ENCODE data around the gene THSD4.

The THSD4 gene

DNA sequence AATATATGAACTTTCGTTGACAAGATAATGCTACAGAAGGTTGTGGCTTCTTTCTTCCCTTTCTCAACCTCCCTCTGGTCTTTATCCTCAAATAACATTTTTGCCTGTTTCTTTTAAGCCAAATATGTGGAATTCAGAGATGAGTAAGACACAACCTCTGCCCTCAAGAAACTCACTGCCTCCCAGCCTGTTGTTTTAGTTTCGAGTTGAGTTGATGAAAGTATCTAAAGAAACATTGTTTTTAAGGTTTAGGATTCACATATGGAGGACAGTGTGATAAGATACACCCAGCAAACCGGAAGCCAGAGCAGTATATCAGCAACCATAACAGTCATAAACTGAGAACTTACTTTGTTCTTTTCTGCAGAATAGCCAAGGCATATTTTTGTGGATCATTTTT lies 218.6 kb downstream of the THSD4 start:
- peak overlapping the region; percentile 49 for H3K9ac ChIP-seq (ENCODE audit: low read length)
- no peaks in the 10 kb centered on the region for H3K9me3 ChIP-seq (ENCODE audit: control insufficient read depth, low read length)
- H3K4me3 ChIP-seq (ENCODE audit: insufficient read depth in 1 of 2, low read depth in 1 of 2, low read length in 2 of 2): peak overlapping the region in 1 of 2 experiments; percentile 11
- DNase-seq: peak; percentile 62
- H3K4ac ChIP-seq (ENCODE audit: low read depth in 1 of 2, low read length in 2 of 2): no peak overlapping the region
- peak overlapping the region; percentile 17 for H3K27ac ChIP-seq (ENCODE audit: low read length, poor library complexity, severe bottlenecking)
- H3K79me1 ChIP-seq (replicated peaks; ENCODE audit: low read length, poor library complexity, severe bottlenecking): peaks cover 2% of the 10 kb centered on the region
- no peak overlapping the region for H2AFZ ChIP-seq (ENCODE audit: low read depth, low read length)
- no peak overlapping the region for H3K14ac ChIP-seq (ENCODE audit: low read length in 2 of 2)
- H2BK5ac ChIP-seq (ENCODE audit: low read depth, low read length, poor library complexity, severe bottlenecking): no peak overlapping the region
- WGBS: no CpG with 5 or more reads among the region's 3 CpGs
- H3K18ac ChIP-seq (ENCODE audit: low read depth in 1 of 2, low read length in 2 of 2): no peak overlapping the region
- no peak overlapping the region for H2BK15ac ChIP-seq (ENCODE audit: low read depth, poor library complexity, severe bottlenecking)
- no peak overlapping the region for H4K8ac ChIP-seq (ENCODE audit: low read length)
- H3K23ac ChIP-seq (ENCODE audit: low read length in 2 of 2): no peak overlapping the region
- no peak overlapping the region for H4K91ac ChIP-seq (ENCODE audit: low read length)
- H3K36me3 ChIP-seq (ENCODE audit: control insufficient read depth in 1 of 2, insufficient read depth in 2 of 2, low read depth in 1 of 2, low read length in 2 of 2): peaks cover 0 to 6% of the 10 kb centered on the region in 2 experiments
- H2BK12ac ChIP-seq (ENCODE audit: low read length in 2 of 2): no peak overlapping the region
- no peaks in the 10 kb centered on the region for H3K27me3 ChIP-seq (ENCODE audit: control insufficient read depth in 1 of 2, insufficient read depth in 1 of 2, low read length in 2 of 2)
- H3K4me1 ChIP-seq (ENCODE audit: control insufficient read depth, insufficient read depth, low read depth, low read length): peaks cover 15% of the 10 kb centered on the region
- H3K4me2 ChIP-seq (ENCODE audit: low read length, poor library complexity, severe bottlenecking): no peak overlapping the region
- H2BK120ac ChIP-seq (ENCODE audit: low read depth, low read length): no peak overlapping the region
- no peak overlapping the region for H2AK5ac ChIP-seq (ENCODE audit: low read length, severe bottlenecking)

DNA sequence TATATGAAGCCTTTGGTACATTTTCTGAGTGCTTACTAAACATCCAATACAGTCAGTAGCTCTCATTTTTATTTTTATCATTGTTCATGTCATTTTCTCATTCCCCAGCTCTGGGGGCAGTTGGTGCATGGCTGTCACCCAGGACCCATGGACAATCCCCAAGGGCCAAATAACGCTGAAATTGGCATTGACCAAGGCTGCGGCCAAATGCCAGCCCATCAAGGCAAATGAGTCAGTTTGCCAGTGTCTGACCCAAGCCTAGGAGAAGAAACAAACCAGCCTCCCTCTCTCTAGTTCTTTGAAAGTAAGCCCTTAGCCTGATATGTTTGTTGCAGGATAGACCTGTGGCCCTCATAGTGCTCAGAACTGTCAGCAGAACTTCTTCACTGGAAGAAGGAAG lies 219.2 kb downstream of the THSD4 start:
- Histone ChIP-seq H3K4me3 (ENCODE audit: insufficient read depth in 1 of 2, low read depth in 1 of 2, low read length in 2 of 2) (peak overlapping the region in 1 of 2 experiments; percentile 5), H2BK5ac (ENCODE audit: low read depth, low read length, poor library complexity, severe bottlenecking) (no peak overlapping the region), H2AFZ (ENCODE audit: low read depth, low read length) (no peak overlapping the region), H2AK5ac (ENCODE audit: low read length, severe bottlenecking) (no peak overlapping the region), H3K23ac (ENCODE audit: low read length in 2 of 2) (no peak overlapping the region), H2BK12ac (ENCODE audit: low read length in 2 of 2) (peak overlapping the region; percentile 45 to 79), H3K79me1 (replicated peaks; ENCODE audit: low read length, poor library complexity, severe bottlenecking) (peaks cover 2% of the 10 kb centered on the region), H4K8ac (ENCODE audit: low read length) (no peak overlapping the region), H4K91ac (ENCODE audit: low read length) (no peak overlapping the region), H3K18ac (ENCODE audit: low read depth in 1 of 2, low read length in 2 of 2) (no peak overlapping the region), H3K14ac (ENCODE audit: low read length in 2 of 2) (no peak overlapping the region), H2BK15ac (ENCODE audit: low read depth, poor library complexity, severe bottlenecking) (no peak overlapping the region), H3K4me1 (ENCODE audit: control insufficient read depth, insufficient read depth, low read depth, low read length) (peaks cover 14% of the 10 kb centered on the region), H3K27me3 (ENCODE audit: control insufficient read depth in 1 of 2, insufficient read depth in 1 of 2, low read length in 2 of 2) (no peaks in the 10 kb centered on the region), H3K27ac (ENCODE audit: low read length, poor library complexity, severe bottlenecking) (no peak overlapping the region), H3K4me2 (ENCODE audit: low read length, poor library complexity, severe bottlenecking) (no peak overlapping the region), H3K9ac (ENCODE audit: low read length) (peak overlapping the region; percentile 49), H3K4ac (ENCODE audit: low read depth in 1 of 2, low read length in 2 of 2) (no peak overlapping the region), H3K36me3 (ENCODE audit: control insufficient read depth in 1 of 2, insufficient read depth in 2 of 2, low read depth in 1 of 2, low read length in 2 of 2) (peaks cover 0 to 5% of the 10 kb centered on the region in 2 experiments), H3K9me3 (ENCODE audit: control insufficient read depth, low read length) (no peaks in the 10 kb centered on the region), H2BK120ac (ENCODE audit: low read depth, low read length) (no peak overlapping the region)
- no peak for DNase-seq
- 100% methylated on average over 2 of the region's 2 CpGs for WGBS

GRCh38 chr15:71334873-71335272 lies 219.6 kb downstream of the THSD4 start:
- peak overlapping the region; percentile 35 to 44 for H3K18ac ChIP-seq (ENCODE audit: low read depth in 1 of 2, low read length in 2 of 2)
- H3K79me1 ChIP-seq (replicated peaks; ENCODE audit: low read length, poor library complexity, severe bottlenecking): peaks cover 4% of the 10 kb centered on the region
- H3K4me3 ChIP-seq (ENCODE audit: insufficient read depth in 1 of 2, low read depth in 1 of 2, low read length in 2 of 2): peak overlapping the region in 1 of 2 experiments; percentile 5
- H2AK5ac ChIP-seq (ENCODE audit: low read length, severe bottlenecking): no peak overlapping the region
- H4K91ac ChIP-seq (ENCODE audit: low read length): no peak overlapping the region
- no peak overlapping the region for H3K27ac ChIP-seq (ENCODE audit: low read length, poor library complexity, severe bottlenecking)
- no peak overlapping the region for H2BK120ac ChIP-seq (ENCODE audit: low read depth, low read length)
- H2BK15ac ChIP-seq (ENCODE audit: low read depth, poor library complexity, severe bottlenecking): no peak overlapping the region
- no peak overlapping the region for H3K4me2 ChIP-seq (ENCODE audit: low read length, poor library complexity, severe bottlenecking)
- H4K8ac ChIP-seq (ENCODE audit: low read length): peak overlapping the region; percentile 40
- WGBS: 97% methylated on average over 2 of the region's 3 CpGs
- H3K14ac ChIP-seq (ENCODE audit: low read length in 2 of 2): no peak overlapping the region
- H3K4ac ChIP-seq (ENCODE audit: low read depth in 1 of 2, low read length in 2 of 2): no peak overlapping the region
- no peaks in the 10 kb centered on the region for H3K9me3 ChIP-seq (ENCODE audit: control insufficient read depth, low read length)
- H3K36me3 ChIP-seq (ENCODE audit: control insufficient read depth in 1 of 2, insufficient read depth in 2 of 2, low read depth in 1 of 2, low read length in 2 of 2): peaks cover 0 to 4% of the 10 kb centered on the region in 2 experiments
- peaks cover 9% of the 10 kb centered on the region for H3K4me1 ChIP-seq (ENCODE audit: control insufficient read depth, insufficient read depth, low read depth, low read length)
- H3K27me3 ChIP-seq (ENCODE audit: control insufficient read depth in 1 of 2, insufficient read depth in 1 of 2, low read length in 2 of 2): no peaks in the 10 kb centered on the region
- no peak for DNase-seq
- peak overlapping the region; percentile 45 to 79 for H2BK12ac ChIP-seq (ENCODE audit: low read length in 2 of 2)
- H3K9ac ChIP-seq (ENCODE audit: low read length): no peak overlapping the region
- H2BK5ac ChIP-seq (ENCODE audit: low read depth, low read length, poor library complexity, severe bottlenecking): no peak overlapping the region
- H2AFZ ChIP-seq (ENCODE audit: low read depth, low read length): no peak overlapping the region
- no peak overlapping the region for H3K23ac ChIP-seq (ENCODE audit: low read length in 2 of 2)

DNA sequence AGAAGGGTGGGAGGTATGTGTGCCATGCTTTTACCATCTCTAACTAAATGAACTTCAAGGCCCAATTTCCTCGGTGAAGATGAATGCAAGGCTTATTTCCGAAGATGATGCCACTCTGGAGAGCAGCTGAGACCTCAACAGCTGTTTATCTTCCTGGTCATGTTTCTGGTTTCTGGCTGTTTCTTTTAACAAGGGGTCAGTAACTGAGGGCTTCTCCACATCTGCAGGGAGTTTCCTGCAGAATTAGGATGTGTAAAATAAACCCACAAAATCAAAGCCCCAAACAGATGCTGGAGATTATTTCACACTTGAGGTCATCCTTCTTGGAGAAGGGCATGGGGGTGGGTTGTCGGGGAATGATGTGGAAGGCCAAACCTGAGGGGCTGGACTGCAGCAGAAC lies 220.3 kb downstream of the THSD4 start:
- Histone ChIP-seq H3K36me3 (ENCODE audit: control insufficient read depth in 1 of 2, insufficient read depth in 2 of 2, low read depth in 1 of 2, low read length in 2 of 2) (peaks cover 0 to 4% of the 10 kb centered on the region in 2 experiments), H2AK5ac (ENCODE audit: low read length, severe bottlenecking) (no peak overlapping the region), H3K4me3 (ENCODE audit: insufficient read depth in 1 of 2, low read depth in 1 of 2, low read length in 2 of 2) (no peak overlapping the region), H4K91ac (ENCODE audit: low read length) (no peak overlapping the region), H3K14ac (ENCODE audit: low read length in 2 of 2) (no peak overlapping the region), H3K18ac (ENCODE audit: low read depth in 1 of 2, low read length in 2 of 2) (no peak overlapping the region), H3K23ac (ENCODE audit: low read length in 2 of 2) (no peak overlapping the region), H2BK5ac (ENCODE audit: low read depth, low read length, poor library complexity, severe bottlenecking) (no peak overlapping the region), H2BK120ac (ENCODE audit: low read depth, low read length) (no peak overlapping the region), H4K8ac (ENCODE audit: low read length) (no peak overlapping the region), H2BK12ac (ENCODE audit: low read length in 2 of 2) (no peak overlapping the region), H2AFZ (ENCODE audit: low read depth, low read length) (no peak overlapping the region), H3K9ac (ENCODE audit: low read length) (no peak overlapping the region), H3K9me3 (ENCODE audit: control insufficient read depth, low read length) (no peaks in the 10 kb centered on the region), H3K27me3 (ENCODE audit: control insufficient read depth in 1 of 2, insufficient read depth in 1 of 2, low read length in 2 of 2) (no peaks in the 10 kb centered on the region), H3K79me1 (replicated peaks; ENCODE audit: low read length, poor library complexity, severe bottlenecking) (peaks cover 6% of the 10 kb centered on the region), H3K4ac (ENCODE audit: low read depth in 1 of 2, low read length in 2 of 2) (peak overlapping the region in 1 of 2 experiments; percentile 22), H3K4me2 (ENCODE audit: low read length, poor library complexity, severe bottlenecking) (no peak overlapping the region), H3K27ac (ENCODE audit: low read length, poor library complexity, severe bottlenecking) (no peak overlapping the region), H2BK15ac (ENCODE audit: low read depth, poor library complexity, severe bottlenecking) (no peak overlapping the region), H3K4me1 (ENCODE audit: control insufficient read depth, insufficient read depth, low read depth, low read length) (peaks cover 8% of the 10 kb centered on the region)
- peak; percentile 38 for DNase-seq
- WGBS: 69% methylated on average over 3 of the region's 3 CpGs
